NT2/D1 (cell line): ENCODE results near the gene IRF2BP1.

Experiments used
- YY1 ChIP-seq: IDR thresholded peaks from 2 replicates; pipeline ENCODE4 v1.6.1; 2011; ENCODE audit not compliant: insufficient read length, insufficient read depth
- ZNF274 ChIP-seq: IDR thresholded peaks from 2 replicates; pipeline ENCODE4 v1.6.1; 2011; ENCODE audit warnings: mild to moderate bottlenecking, low read depth, low read length

DNA sequence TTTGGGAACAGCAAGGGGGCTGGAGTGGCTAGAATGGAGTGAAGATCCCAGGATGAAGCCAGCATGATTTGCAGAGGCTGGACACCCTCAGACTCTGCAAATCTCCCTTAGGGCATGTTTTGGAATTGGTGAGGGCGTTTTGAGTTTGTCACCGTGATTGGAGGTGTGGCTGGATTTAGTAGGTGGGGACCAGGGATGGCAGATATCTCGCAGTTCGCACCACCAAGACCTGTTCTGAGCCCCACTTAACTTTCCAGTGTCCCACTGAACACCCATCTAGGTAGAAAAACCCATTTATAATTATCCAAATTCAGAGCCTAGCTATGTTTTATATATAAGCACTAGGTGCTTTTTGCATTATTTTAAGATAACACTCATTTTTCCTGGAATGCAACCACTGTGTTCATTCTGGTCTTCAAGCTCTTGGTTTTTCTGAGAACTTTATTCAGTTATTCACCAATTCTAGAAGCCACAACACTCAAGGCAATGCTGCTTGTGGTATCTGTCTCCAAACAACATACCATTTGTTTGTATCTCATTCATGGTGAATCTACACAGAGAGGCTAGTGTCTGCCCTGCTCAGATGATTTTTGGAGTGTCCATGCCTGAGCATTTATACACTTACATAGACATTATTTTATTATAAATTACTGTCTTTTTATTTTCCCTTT is 31.6 kb upstream of the IRF2BP1 start:
- TF ChIP-seq ZNF274 (no peak), YY1 (no peak)
